GM21367 (cell line): ENCODE measurements around the gene ZFP92.

Experiments
- ATAC-seq: cut with Tn5 transposase; IDR thresholded peaks from one replicate; pipeline ENCODE4 v1.9.1; 2021; ENCODE audit not compliant: unreplicated experiment

The ZFP92 gene

DNA sequence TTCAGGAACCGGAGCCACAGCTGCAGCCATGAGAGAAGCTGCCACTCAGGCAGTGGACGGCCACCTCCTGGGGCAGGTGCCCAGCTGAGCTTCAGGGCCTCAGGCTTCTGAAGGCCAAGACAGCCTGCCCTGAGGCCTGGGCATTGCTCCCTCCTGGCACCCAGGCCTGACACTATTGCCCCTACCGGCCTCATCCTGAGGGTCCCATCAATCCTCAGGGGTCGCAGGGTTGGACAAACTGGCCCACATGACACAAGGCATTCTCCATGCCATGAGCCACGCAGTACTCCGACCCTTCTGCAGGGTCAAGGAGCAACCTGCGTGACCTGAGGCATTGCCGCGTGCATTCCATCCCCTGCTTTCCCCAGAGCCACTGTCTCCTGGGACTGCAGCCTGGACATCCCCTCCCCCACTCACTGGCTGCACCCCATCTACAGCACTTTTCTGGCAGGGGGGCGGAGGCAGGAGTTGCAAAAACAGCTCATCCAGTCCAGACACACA is 3.0 kb upstream of the ZFP92 start:
- no peak for ATAC-seq

DNA sequence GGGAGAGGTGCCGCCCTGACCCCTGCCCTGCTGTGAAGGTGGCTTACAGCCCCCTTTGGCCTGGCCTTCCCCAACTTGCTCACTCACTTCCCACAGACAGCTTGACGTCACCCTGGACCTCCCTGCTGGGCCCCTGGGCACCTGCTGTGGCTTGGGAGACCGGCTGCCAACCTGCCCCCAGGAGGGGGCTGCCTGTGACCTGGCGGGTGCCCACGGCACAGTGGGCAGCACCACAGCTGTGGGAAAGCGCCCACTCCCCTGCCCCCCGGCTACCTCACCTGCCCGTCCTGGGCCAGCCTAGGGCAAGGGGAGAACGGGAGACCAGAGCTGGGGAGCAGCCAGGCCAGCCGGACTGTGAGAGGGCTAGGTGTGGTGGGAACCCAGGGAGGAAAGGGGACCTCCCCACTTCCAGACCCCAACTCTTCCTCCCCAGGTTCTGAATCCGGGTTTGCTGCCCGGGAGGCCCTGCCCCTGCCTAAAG is 2.4 kb upstream of the ZFP92 start:
- no peak for ATAC-seq

DNA sequence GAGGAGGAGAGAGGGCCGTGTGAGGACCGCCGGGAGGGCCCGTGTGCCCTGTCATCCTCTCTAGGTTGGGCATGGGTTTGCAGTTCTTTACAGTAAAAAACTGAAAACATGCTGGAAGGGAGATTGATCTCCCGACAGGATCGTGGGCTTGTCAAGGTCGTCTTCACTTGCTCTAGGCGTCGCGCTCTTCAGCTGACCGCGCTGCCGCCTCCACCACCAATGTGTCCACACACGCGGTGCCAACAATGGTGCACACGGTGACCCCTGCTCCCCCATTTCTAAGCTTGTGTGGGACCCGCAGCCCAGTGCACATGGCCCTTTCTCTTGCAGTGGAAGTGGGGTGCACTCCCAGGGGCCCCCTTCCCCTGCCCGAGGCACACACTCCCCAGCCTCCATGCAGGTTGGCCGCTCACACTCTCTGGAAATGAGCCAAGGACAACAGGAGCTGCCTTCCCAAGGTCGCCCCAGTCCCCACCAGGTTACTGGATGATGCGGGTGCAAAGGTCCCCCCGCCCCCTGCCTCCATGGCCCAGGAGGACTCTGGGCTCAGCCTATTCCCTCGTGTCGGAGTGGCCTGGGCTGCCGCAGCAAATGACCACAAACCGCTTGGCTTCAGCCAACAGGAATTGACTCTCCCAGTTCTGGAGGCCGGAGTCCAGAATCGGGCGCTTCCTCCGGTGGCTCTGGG is 1.7 kb upstream of the ZFP92 start:
- no peak for ATAC-seq

DNA sequence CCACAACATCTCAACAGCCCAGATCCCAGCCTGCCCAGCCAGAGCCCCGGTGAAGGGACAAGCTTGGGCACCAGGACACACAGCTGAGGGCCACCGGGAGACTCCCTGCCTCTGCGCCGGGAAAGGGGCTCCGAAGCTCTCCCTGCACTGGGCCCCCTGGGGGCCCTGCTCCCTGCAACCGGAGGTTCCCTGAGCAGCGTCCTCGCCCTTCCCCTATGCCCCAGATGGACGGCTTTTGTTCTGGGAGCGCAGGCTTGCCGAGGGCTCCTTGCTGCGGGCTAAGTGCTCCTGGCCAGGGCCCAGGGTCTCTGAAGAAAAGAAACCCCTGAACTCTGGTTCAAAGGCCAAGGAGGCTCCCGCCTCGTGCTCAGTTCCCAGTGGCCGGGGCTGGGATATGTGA is 899 bp upstream of the ZFP92 start:
- ATAC-seq, result no peak

DNA sequence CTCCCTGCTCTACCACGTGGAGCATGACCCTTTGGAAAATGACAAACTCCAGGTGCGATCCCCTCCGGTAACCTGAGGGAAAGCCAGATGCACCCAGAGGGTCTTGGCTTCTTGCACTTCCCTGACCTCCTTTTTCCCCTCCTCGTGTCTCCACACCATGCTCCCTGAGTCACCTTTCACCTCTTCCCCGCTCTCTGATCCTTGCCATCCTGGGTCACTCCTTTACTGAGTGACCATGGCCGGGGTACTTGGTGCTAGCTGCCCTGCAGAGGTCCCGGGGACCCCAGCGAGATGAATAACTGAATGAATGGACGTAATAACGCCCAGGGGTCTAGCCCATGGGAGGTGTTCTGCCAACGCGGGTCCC is 401 bp upstream of the ZFP92 start:
- no peak for ATAC-seq

DNA sequence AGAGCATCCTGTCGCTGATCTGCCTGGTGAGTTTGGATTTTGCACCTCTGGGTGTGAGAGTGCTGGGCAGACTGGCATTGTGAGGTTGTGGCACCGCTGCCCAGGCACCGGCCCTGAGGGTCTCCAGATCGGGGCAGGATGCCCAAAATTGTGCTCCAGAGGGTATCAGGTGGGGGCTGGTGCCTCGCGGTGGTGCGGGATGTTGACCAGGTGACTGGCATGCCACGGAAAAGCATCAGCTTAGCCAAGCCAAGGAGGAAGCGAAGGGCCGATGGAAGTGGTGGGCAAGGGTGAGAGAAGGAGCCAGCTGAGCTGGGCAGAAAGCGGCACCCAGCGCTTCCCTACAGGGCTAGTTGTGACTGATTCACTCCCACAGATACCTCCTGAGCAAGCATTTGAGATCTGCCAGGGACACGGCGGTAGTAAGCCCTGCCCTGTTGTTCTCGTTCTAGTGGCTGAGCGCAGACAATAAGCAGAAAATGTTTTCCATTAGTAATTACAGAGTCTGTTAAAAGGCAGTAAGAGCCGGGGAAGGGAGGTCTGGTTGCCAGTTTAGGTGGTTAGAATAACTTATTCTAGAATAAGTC is 809 bp downstream of the ZFP92 start:
- no peak for ATAC-seq

DNA sequence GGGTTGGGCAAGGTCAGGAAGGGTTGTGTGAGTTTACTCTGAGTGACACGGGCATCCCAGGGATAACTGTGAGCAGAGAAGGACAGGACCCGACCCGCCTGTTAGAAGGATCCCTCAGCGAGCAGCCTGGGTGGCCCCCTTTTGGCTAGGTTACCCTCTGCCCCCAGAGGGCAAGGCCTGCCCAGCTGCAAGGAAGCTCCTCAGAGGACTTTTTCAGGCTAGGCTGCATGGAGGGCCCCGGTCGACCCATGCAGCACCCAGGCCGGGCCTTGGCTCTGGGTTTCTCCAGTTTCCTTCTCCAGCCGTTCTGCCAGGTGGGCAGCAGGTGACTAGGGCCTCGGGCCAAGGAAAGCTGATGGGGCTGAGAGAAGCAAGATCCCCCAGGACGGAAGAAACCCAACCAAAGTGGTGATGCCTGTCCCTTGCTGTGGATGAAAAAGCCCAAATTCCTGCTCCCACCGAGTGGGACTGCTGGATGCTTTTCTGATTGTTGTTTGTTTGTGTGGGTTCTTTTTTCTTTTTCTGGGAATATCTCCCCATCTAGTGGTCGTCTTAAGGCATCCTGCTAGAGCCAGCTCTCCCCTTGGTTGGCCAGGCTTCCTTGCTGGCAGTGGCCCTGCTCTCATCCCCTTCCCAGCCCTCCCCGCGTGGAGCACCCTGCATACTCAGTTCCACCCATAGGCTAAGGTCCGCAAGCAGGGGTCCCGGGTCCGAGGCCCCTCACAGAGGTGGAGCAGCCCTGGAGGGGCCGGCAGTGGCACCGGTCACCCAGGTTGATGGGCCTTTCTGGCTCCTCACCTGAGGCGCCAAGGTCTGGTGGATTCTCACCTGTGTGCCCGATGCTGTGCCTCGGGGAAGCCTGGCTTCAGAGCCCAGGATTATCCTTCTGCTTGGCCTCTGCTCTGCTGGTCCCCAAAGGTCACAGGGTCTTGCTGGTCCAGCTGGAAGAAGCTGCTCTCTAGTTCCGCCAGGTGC is 1.8 kb downstream of the ZFP92 start:
- no peak for ATAC-seq

DNA sequence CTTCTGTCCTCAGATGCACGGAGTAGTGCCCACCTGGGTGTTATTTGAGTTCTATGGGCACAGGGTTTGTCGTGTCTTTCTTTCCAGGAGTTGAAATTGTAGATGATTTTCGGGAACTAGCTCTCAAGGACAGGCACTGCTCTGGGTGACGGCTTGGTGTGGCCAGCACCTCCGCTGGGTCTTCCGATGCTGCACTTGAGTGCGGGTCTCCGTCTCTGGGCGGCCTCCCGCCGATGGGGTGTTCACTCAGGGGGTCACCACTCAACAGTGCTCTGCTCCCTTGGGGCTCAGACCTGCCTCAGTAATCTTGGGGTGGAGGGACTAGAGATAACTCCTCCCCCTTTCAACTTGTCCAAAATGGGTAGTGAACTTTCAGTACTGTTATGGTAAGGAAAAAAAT is 2.5 kb downstream of the ZFP92 start:
- ATAC-seq, result no peak

DNA sequence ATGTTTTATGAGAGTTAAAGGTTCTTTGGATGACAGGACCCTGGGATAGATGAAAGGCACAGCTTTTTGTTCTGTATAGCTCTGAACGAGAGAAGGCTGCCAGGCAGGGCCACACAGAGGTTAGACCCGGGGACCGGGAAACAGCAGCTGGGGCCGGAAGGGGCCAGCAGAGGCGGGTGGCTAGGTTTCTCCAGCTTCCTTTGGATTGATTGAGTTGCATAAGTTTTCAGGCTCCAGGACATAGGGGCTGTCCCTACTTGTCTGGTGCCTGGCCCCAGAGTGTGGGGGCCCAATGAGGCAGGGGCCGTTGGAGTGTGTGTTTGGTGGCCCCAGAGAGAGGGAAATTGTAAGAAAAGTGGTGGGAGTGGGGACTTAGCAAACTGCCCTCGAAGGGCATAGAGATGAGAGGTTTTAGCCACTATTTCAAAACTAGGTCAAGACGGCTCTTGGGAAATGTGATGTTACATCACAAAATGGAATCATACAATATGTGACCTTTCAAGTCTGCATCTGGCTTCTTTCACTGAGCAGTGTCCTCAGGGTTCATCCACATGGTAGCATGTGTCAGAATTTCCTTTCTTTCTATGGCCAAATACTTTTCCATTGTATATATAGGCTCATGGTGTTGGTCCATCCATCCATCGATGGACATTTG is 3.7 kb downstream of the ZFP92 start:
- ATAC-seq, result no peak

DNA sequence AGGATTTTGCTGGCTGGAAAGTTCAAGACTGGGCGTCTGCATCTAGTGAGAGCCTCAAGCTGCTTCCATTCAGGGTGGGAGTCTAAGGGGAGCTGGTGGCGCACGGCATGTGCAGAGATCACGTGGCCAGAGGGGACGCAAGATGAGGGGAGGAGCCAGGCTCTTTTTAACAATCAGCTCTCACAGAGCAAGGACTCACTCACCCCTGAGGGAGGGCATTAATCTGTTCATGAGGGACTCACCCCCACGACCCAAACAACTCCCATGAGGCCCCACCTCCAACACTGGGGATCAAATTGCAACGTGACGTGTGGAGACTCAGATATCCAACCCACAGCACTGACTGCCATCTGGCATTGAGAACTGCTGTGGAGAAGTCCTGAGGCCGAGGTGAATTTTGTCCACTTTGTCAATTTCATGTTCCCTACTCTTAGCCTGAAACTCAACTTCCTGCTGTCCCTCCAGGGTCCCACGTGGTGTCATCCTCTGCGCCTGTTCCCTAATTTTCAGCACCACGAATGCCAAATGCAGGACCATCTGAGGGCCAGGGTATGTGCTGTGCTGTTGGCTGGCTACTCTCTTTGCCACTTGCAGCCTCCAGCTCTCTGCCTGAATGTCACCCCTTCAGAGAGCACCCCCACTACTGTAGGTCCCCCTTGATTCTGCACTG is 5.6 kb downstream of the ZFP92 start:
- no peak for ATAC-seq

DNA sequence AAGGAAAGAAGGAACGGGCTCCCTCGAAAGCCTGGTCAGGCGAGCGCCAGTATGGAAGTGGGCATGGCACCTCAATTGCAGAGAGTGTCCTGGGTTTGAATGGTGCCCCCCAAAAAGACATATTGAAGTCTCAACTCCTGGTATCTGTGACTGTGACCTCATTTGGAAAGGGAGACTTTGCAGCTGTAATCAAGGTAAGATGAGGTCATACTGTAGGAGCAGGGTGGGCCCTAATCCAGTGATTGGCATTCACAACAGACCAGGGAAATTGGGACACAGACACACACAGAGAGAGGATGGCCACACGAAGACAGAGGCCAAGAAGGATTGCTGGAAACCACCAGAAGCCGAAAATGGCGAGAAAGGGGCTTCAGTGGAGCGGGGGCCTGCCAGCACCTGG is 6.4 kb downstream of the ZFP92 start:
- no peak for ATAC-seq

DNA sequence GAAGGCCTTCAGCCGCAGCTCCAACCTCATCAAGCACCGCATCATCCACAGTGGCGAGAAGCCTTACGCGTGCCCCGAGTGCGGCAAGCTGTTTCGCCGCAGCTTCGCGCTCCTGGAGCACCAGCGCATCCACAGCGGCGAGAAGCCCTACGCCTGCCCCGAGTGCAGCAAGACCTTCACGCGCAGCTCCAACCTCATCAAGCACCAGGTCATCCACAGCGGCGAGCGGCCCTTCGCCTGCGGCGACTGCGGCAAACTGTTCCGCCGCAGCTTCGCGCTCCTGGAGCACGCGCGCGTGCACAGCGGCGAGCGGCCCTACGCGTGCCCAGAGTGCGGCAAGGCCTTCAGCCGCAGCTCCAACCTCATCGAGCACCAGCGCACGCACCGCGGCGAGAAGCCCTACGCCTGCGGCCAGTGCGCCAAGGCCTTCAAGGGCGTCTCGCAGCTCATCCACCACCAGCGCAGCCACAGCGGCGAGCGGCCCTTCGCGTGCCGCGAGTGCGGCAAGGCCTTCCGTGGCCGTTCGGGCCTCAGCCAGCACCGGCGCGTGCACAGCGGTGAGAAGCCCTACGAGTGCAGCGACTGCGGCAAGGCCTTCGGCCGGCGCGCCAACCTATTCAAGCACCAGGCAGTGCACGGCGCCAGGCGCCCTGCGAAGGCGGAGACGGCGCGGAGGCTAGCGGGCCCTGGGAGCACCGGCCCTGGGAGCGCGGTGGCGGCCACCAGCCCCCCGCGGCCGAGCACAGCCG is 9.8 kb downstream of the ZFP92 start:
- no peak for ATAC-seq

DNA sequence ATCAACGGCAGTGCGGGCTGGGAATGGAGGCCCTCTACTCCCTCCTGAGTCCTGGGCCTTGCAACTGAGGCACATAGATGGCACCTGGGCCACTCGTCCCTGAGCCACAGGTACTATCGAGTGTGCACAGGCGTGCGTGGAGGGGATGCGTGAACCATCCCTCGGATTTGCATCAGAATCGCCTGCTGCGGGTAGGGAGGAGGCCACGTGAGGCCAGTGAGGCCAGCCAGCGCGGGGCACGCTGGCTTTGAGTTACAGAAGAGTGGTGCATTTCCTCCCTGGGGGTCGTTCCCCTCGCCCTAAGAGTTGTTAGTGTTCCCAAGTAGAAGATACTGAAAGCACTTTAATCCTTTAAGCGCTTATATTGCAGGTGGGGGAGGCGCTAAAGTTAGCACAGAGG is 10.6 kb downstream of the ZFP92 start:
- ATAC-seq, result no peak

DNA sequence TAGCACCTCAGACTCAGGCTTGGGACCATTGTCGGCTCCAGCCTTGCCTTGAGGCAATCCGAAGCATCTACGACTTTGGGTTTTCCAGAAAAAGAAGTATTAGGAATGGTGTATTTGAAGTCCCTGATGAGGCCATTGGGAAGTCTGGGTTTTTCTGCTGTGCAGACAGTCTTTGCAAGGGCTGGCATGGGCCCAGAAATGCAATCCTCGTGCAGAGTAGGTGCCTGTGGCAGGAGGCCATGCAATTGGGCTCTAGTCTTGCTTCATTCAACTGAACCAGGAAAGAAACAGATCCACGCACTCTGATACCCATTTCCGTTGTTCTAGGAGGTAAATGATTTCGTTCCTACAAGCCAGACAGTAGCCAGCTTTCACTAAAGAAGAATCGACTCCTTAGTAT is 12.4 kb downstream of the ZFP92 start:
- no peak for ATAC-seq

DNA sequence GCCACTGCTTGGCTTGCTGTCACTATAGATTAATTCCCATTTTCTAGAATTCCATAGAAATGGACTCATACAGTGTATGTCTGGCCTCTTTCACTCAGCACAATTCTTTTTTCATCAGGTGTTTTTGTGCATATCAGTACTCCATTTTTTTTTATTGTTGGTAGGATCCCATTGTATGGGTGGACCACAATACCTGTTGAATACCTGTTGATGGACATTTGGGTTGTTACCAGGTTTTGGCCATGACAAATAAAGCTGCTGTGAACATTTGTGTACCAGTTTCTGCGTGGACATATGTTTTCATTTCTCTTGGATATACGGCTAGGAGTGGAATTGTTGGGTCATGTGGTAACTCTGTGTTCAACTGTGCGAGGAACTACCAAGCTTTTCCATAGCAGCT is 14.9 kb downstream of the ZFP92 start:
- ATAC-seq, result no peak

DNA sequence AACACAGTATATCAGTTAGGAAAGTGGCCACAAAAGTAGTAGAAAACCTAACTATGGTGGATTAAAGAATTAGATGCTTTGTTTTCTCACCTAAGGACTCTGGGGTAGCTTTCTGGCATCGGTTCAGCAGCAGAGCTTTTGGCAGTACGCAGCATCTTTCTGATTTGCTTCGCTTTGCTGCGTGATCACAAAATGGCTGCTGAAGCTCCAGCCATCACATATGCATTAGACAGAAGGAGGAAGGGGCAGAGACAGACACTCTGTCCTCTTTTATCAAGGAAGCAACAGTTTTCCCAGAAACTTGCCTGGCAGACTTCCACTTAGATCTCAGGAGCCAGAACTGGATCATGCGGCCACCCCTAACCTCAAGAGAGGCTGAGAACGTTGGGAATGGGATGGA is 19.5 kb downstream of the ZFP92 start:
- ATAC-seq, result no peak

DNA sequence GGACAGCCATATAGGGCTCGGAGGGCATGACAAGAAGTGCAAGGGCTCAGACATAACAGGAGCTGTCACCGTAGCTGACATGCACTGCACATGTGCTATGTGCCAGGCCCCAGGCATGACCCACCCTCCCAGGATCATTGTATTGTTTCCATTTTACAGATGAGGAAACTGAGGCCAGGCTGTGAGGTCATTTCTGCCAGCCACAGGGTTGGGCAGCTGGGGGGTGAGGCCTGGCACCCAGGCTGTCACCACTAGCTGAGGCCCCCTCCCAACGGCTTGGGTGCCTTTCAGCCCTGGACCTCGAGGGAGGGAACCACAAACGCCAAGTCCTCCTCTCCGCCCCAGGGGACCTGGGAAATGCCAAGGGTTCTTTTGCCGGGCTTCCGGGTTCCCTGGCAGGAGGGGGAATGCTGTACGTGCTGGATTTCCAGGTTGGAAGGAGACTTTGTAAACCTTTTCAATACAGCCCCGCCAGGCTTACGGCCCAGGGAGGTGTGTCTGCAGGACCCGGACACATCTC is 21.9 kb downstream of the ZFP92 start:
- no peak for ATAC-seq

DNA sequence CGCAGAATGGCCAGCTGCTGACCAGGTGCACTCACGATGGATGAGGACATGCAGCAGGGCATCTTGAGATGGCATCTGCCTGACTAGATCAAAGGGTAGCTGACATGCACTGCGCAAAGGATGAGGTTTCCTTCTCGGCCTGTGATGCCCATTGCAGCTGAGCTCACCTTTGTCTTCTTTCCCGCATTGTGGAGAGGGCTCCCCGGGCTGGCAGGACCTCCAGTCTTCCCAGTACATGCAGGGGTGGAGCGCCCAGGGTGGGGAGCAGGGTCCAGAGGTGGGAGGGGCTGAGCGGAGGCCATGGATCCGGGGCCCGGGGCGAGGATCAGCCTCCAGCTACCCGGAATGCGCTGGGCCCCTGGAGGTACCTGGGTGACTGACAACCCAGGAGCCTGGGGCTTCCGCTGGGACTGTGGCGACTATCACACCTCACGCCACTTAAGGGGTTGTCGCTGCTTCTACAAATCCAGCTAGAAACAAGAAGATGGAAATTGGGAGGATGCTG is 22.6 kb downstream of the ZFP92 start:
- no peak for ATAC-seq

DNA sequence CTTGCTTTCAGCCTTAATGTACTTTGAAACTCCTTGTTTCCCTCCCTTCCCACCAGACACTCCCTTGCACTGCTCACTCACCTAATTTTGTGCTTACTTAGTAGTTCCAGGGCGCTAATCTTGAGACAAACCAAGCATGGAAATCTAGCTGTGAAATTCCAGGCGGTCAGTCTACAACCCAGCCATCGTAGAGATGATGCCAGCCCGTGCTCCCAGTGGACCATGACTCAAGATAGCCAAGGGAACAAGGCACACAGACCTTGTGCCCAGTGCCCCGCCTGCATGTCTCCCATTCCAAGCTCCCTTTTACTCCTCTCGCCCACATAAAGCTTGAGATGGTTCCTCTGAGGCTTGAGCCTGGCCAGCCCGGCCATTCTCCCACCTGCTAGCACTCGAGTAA is 23.5 kb downstream of the ZFP92 start:
- no peak for ATAC-seq

DNA sequence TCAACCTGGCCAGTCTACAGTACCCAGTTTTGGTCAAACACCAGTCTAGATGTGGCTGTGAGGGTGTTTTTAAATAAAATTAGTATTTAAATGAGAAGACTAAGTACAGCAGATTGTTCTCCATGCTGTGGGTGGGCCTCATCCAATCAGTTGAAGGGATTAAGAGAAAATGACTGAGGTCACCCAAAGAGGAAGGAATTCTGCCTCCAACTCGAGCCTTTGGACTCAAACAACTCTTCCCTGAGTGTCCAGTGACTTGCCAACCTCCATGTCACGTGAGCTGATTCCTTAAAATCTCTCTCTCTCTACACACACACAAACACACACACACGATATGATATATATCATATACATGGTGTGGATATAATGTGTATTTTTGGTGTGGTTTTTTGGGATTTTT is 24.6 kb downstream of the ZFP92 start:
- no peak for ATAC-seq
